HG03442 (cell line): ENCODE results near the gene ADGRL3.
"Not testable (repeated sequence)": the region's sequence is repeated elsewhere in the genome, so short reads cannot be mapped to it uniquely, and the experiment has no call there.

ENCODE experiments used
- ATAC-seq: cut with Tn5 transposase; IDR thresholded peaks from one replicate; pipeline ENCODE4 v1.9.1; 2021; ENCODE audit warnings: mild to moderate bottlenecking, moderate library complexity; ENCODE audit not compliant: unreplicated experiment

ADGRL3 gene

DNA sequence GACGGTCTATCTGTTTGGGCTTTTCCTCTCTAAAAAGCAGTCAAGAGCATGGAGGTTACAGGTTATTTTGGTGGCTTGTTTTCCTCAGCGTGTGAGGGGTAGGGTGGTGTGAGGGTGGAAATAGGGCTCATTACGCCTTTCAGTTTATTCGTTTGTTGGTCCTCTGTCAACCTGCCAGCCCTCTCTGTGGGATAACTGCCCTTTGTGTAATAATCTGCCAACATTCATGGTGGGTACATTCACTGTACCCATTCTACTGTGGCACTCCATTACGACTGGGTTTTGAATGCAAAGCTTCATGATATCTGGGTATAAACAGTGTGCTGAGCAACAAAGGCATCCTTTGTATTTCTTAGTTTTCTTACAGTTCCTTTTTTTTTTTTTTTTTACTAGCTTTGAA lies 136.4 kb downstream of the ADGRL3 start:
- no peak for ATAC-seq

DNA sequence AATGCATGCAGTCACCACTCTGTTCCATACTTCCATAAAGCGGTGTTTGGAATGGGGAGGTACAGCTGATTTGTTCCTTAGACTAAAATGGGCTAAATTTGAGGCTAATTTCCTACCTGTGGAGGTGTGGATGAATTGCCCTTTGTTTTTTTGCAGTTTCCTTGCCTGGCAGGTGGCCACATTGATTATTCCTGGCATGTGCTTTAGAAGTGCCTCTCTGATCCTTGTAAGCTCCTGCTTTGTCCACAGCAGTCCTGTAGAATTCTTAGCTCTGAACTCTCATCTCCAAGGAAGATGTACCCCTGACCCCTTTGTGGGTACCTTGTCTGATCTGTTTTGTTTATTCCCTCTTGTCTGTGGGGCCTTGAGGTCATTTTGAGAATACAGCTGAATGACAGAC lies 136.8 kb downstream of the ADGRL3 start:
- no peak for ATAC-seq

DNA sequence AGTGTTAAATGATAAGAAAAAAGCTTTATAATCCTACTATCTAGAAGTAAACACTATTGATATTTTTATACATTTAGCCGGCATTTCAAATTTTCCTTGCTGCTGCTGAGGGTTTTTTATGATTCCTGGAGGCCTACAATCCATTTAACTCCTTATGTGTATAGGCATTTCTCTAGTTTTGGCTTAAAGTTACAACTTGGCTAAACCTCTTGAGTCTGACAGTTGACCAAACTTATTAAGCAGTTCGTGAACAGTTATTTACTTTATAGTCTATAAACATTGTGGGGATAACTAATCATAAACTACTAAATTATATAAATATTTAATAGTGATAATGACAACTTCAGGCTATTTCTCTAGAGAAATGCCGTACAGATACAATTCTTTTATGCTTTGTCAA lies 141.9 kb downstream of the ADGRL3 start:
- ATAC-seq, result no peak

DNA sequence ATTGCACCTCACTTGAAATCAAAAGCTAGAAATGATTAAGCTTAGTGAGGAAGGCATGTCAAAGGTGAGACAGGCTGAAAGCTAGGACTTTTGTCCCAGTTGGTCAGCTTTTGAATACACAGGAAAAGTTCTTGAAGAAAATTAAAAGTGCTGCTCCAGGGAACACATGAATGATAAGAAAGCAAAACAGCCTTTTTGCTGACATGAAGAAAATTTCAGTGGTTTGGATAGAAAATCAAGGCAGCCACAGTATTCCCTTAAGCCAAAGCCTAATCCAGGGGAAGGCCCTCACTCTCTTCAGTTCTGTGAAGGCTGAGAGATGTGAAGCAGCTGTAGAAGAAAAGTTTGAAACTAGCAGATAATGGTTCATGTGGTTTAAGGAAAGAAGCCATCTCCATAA lies 150.8 kb downstream of the ADGRL3 start:
- ATAC-seq, result no peak

DNA sequence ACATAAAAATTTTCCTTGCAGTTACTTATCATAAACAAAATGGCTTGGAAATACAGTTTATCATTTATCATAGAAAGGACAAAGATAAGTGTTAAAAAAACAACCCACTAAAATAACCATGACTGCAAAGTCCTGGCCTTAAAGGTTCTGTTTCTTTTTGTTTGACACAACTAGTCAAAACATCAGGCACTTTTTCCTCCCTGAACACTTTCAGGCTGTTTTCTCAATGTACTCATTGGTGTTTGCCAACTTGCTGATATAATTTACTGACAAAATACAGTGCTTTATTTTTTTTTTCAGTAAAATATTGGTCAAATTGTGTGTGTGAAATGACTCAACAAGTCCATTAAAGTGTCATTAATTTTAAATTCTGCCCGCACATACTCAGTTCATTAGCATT lies 156.6 kb downstream of the ADGRL3 start:
- ATAC-seq, result no peak

DNA sequence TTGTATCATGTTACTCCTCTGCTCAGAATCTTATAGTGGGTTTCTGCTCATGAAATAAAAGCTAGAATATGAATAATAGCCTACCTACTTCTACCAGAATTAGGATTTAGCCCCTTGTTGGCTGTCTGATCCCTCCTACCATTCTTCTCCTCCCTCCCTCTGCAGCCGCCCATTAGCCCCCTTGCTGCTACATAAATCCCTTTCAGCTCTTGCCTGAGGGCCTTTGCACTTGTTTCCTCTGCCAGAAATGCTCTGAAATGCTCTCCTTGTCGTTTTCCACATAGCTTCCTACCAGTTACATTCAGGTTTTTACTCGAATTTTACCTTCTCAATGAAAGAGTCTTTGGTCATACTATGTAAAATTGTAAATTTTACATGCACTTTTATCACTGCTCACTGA lies 159.2 kb downstream of the ADGRL3 start:
- ATAC-seq, result no peak

DNA sequence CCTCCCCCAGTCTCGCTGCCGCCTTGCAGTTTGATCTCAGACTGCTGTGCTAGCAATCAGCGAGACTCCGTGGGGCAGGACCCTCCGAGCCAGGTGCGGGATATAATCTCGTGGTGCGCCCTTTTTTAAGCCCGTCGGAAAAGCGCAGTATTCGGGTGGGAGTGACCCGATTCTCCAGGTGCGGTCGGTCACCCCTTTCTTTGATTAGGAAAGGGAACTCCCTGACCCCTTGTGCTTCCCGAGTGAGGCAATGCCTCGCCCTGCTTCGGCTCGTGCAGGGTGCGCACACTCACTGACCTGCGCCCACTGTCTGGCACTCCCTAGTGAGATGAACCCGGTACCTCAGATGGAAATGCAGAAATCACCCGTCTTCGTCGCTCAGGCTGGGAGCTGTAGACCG lies 172.7 kb downstream of the ADGRL3 start:
- not testable (repeated sequence) for ATAC-seq

DNA sequence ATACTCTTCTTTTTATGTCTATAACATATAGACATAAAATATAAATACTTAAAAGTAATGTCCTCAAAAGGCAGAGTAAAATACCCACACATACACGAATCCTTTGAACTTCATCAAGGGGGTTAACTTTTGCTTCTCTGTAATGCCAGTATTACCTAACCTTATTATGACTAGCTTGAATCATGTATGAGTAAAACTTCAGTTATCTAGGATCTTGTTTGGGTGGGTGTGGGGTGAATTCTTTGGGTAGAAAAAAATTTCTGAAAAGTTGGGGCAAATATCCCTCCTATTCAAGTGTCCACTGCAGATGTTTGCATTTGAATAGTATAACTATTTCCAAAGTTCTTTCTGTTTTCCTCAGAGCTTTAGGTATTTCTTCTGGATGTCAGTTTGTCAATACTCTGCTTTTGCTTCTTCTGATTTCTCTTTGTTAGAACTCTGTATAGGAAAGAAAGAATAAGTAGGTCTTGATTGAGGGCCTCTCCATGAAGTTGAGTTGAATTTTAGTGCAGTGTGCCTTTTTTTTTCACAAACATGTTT lies 173.8 kb downstream of the ADGRL3 start:
- no peak for ATAC-seq

DNA sequence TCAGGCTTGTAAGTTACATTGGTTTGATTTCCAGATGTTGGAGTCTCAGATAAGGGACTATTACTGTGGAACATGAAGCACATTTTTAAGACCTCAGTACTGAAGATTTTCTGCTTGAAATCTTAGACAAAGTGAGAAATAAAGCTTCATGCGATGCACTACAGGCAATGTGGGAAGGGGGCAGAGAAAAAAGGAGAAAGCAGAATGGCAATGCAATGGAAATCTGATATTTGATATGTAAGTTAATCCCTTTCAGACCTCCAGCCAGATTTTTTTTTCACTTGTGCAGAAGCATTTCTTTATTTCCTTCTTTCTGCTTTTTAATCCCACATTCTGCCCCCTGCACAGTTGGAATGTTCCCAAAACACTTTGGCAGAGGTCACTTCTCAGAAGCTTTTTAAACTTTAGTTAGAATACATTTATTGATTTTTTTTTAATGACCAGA lies 174.3 kb downstream of the ADGRL3 start:
- no peak for ATAC-seq

DNA sequence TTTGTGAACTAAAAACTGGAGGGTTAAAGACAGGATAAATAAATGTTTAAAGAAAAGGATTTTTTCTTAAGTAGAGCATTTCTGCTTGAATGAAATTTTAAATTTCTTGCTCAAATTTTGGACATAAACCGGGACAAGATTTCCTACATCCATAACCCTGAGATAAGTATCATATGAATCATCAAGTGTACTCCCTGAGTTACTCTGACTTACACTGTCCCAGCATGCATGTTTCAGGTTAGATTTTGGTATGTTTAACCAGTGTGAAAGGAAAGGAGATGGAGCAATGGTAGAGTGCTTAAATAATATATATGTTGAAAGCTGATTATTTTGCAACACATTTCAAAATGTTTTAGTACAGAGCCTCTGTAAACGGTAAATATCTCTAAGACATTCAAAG lies 175.2 kb downstream of the ADGRL3 start:
- ATAC-seq, result no peak

DNA sequence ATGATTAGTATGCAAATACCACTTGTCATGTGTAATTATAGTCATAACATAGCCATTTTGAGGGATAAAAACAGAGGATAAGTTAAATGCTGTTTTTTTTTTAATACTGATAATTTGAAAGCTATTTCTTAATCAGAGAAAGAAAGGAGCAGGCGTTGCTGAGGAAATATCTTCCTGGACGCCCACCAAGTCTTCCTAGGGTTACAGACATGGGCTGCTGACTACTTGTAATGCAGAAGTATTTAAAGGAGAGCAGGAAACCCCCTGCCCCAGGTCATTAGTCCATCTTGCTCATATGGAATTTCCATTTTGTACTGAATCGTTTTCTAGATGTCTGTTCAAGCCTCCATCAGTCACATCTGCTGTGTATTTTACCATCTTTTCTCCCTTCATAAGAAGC lies 176.2 kb downstream of the ADGRL3 start:
- no peak for ATAC-seq

DNA sequence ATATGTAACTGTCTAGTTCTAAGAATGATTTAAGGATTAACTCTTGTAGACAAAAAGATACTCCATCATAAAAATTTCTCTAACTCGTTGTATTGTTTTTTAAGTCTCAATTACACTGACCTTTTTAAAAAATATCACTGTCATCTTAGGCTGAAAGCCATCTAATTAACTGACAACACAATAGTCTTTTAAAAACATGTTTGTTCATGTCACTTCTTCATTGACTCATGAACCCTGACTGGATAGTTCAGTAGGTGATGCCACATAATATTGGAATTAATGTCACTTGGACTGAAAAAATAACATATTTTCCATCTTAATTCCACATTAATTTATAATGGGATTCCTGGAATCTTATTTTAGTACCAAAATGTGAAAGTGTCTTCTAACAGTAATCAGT lies 179.3 kb downstream of the ADGRL3 start:
- no peak for ATAC-seq

DNA sequence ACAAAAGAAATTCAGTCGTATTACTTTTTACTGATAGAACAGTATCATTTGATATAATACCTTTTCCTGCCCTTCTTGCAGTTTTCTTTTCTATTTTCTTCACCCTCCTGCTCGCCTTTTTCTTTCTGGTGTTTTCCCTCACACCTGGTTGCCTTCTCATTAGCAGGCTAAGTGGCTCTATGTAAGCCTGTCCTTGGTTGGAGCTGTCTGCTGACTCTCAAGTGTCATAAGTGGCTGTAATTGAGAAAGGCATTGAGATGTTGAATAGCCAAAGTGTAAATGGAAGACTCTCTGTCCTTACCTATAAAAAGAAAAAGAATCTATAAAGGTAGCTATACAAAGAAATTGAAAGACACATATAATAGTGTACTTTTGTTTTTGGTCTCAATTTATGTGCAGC lies 180.7 kb downstream of the ADGRL3 start:
- no peak for ATAC-seq

DNA sequence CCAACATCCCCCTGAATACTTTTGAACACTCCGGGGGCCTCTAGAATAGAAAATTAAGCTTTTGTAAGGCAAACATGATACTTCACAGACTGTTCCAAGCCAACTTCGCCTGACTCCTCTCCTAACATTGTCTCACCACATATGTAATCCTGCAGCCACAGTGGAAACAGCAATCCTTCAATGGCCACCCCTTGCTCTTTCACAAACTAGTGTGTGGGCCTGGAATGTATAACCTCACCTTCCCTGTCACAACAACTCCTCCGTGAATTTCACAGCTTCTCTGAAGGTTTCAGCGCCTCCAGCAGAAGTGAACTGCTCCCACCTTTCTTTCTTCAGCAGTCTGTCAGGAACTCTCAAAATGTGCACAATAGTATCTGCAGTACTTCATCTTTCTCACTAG lies 185.1 kb downstream of the ADGRL3 start:
- no peak for ATAC-seq

DNA sequence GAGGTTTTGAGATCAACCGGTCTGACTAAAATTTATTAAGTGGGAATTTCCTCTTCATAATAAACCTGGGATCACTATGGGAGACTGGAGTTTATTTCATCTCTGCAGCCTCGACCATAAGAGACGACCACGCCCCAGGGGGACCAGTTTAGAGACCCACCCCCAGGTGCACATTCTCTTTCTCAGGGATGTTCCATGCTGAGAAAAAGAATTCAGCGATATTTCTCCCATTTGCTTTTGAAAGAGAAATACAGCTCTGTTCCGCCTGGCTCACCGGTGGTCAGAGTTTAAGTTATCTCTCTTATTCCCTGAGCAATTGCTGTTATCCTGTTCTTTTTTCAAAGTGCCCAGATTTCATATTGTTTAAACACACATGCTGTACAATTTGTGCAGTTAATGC lies 187.2 kb downstream of the ADGRL3 start:
- ATAC-seq, result not testable (repeated sequence)

DNA sequence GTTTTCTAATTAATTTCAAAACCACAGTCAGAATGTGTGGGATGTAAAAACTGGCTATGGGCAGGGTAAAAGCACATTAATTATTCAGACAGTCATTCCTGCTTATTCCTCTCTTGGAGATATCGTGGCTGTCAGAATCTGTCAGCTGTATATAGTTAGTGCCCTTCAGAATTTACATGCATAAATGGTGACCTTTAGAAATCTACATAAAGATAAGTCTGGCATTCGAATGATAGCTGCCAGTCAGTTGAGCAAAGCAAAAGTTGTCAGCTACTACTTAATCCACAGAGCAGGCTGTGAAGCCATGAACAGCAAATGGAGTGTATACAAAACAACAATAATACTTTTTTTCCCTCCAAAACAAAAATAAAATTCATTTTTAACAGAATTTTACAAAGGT lies 189.5 kb downstream of the ADGRL3 start:
- ATAC-seq, result no peak

DNA sequence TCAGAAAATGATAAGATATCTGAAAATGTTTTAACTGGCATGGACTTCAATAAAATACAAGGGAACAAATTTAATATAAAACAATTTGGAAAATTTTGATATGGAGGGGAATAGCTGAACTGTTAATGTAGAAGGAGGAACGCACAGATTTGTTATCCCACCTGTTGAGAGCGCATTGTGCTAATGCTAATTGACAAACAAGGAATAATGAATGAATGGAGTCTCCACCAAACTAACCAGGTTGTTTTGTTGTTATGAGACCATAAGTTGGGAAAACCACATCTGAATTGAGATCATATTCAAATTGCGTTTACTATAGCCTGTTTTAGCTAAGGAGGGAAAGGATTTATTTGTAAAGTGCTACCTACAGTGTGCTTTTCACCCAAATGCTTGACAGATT lies 195.6 kb downstream of the ADGRL3 start:
- no peak for ATAC-seq

DNA sequence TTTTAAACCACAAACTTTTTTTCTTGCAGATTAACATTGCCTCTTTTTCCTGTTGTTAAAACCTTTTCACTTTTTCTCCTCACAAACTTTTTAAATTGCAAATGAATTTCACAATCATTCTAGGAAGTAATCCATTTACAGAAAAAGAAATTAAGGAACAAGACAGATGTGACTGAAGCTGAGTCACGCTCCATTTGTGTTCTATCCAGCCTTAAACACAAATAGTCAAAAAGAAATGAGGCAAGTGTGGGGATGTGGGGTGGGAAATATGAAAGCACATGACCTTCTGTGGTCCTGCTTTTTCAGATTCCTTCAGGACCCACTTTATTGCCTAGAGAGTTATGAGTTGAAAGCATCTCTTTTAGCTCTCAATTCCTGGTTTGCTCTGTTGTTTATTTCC lies 197.0 kb downstream of the ADGRL3 start:
- ATAC-seq, result no peak

DNA sequence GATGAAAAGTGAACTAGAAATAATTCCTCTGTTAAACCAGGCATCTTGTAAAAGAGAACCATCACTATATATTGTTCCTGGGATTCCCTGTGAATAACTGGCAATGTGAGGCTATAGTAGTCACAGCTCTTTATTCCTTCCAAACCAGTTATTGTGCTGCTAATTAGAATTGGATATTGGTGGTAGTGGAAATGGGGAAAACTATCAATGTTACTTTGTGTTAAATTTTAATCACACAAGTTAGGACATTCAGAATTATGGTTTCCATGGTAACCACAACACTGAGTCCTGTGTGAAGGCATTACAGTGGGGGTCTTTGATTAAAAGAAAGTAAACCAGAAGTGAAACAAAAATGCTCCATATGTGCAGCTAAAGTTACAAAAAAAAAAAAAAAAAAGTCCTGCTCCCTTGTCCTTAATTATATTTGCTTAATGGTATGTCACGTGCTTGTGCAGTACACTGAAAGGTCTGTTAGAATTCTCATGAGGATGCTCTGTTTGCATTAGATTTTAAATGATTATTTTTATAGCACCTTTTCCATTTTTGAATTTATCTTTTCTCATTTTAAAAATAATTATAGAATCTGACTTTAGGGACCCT lies 200.4 kb downstream of the ADGRL3 start:
- no peak for ATAC-seq

DNA sequence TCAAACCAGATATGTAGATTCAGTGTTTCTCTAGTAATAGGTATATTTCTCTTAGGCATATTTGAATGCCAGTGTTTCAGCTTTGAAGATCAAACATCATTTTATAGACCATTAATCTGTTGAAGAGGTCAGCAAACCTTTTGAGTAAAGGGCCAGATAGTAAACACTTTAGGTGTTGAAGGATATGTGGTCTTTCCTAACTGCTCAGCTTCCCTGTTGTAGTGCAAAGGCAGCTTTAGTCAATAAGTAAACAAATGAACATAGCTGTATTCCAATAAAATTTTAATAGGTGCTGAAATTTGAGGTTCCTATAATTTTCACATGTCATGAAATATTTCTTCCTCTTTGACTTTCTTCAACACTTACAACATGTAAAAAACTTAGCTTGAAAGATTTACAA lies 201.6 kb downstream of the ADGRL3 start:
- ATAC-seq, result no peak

DNA sequence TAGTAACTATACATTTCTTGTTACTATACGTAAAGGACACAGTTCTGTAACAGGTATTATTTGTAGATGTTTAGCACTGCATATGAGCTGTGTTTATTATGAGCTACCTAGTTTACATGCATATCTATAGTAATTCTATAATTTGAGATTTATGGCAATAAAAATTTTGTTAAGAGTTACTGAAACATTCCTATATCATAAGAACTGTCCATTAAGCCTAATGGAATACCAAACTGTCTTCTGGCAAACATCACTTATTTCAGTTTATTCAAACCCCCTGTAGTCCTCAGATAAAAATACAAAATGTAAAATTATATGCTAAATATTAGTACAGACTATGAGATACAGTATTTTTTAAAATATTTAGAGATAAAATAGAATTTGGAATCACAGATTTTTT lies 205.2 kb downstream of the ADGRL3 start:
- no peak for ATAC-seq

DNA sequence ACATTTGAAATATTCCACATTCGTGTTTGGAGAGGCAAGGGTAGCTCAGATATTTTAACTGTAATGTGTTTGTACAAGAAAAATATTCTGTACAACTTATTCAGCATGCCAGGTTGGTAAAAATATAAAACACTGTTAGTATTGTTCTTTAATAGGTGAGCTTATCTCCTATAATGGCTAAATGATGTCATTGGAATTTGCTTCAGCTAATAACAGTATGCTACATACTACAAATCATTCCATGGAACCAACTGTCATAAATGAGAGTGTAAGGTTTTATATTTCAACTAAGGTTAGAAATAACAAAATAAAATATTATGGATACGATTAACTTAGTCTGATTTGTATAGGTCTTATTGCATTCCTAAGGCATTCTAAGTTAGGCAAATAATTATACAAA lies 206.6 kb downstream of the ADGRL3 start:
- ATAC-seq, result no peak
